IPS-20b (cell line): ENCODE measurements around the gene PLXDC2.

Experiments
- H3K27ac ChIP-seq: one replicate; pipeline ENCODE4 v1.5.1; 2013; ENCODE audit warnings: low read length
- H3K27me3 ChIP-seq: 2 replicates; pipeline ENCODE4 v1.6.1; 2013; ENCODE audit warnings: mild to moderate bottlenecking, low read length, inconsistent platforms; ENCODE audit not compliant: insufficient read depth
- H3K36me3 ChIP-seq: 2 replicates; pipeline ENCODE4 v1.6.1; 2013; ENCODE audit warnings: low read depth, mild to moderate bottlenecking, inconsistent platforms, low read length, moderate library complexity; ENCODE audit not compliant: insufficient read depth
- H3K4me1 ChIP-seq: 2 replicates; pipeline ENCODE4 v1.6.1; 2013; ENCODE audit warnings: mild to moderate bottlenecking, control low read depth, inconsistent platforms, low read length, moderate library complexity; ENCODE audit not compliant: insufficient read depth
- H3K4me3 ChIP-seq: 2 replicates; pipeline ENCODE4 v1.5.1; 2013; ENCODE audit warnings: mild to moderate bottlenecking, low read length, inconsistent platforms
- H3K9ac ChIP-seq: 2 replicates; pipeline ENCODE4 v1.6.1; 2013; ENCODE audit warnings: low read depth, mild to moderate bottlenecking, inconsistent platforms, low read length, moderate library complexity
- H3K9me3 ChIP-seq: 2 replicates; pipeline ENCODE4 v1.6.1; 2013; ENCODE audit warnings: mild to moderate bottlenecking, low read depth, low read length, inconsistent platforms; ENCODE audit not compliant: insufficient read depth

PLXDC2 gene

GRCh38 chr10:19865676-19866075 lies 49.4 kb downstream of the PLXDC2 start:
- Histone ChIP-seq H3K4me1 (no peaks in the 10 kb centered on the region), H3K27ac (no peak overlapping the region), H3K36me3 (peaks cover 9% of the 10 kb centered on the region; the same call in 1 of the 2 replicates), H3K27me3 (no peaks in the 10 kb centered on the region), H3K9ac (no peak overlapping the region), H3K9me3 (no peaks in the 10 kb centered on the region; the same call in 1 of the 2 replicates), H3K4me3 (no peak overlapping the region)

DNA sequence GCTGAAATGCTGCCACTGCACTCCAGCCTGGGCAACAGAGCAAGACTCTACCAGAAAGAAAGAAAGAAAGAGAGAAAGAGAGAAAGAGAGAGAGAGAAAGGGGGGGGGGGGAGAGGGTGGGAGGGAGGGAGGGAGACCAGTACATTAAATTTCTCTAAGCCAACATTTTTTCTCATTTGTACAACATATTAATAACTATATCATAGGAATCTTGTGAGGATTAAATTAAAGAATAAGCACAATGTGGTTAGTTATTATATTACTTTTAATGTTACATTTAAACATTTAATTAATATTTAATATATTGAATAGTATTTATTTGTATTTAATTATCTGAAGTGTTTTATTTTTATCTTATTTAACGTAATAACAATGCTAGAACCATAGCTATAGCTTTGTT lies 53.1 kb downstream of the PLXDC2 start:
- Histone ChIP-seq H3K27ac (no peak overlapping the region), H3K9ac (no peak overlapping the region), H3K27me3 (no peaks in the 10 kb centered on the region), H3K4me1 (no peaks in the 10 kb centered on the region), H3K9me3 (no peaks in the 10 kb centered on the region; the same call in 1 of the 2 replicates), H3K36me3 (peaks cover 9% of the 10 kb centered on the region; the same call in 1 of the 2 replicates), H3K4me3 (no peak overlapping the region)

DNA sequence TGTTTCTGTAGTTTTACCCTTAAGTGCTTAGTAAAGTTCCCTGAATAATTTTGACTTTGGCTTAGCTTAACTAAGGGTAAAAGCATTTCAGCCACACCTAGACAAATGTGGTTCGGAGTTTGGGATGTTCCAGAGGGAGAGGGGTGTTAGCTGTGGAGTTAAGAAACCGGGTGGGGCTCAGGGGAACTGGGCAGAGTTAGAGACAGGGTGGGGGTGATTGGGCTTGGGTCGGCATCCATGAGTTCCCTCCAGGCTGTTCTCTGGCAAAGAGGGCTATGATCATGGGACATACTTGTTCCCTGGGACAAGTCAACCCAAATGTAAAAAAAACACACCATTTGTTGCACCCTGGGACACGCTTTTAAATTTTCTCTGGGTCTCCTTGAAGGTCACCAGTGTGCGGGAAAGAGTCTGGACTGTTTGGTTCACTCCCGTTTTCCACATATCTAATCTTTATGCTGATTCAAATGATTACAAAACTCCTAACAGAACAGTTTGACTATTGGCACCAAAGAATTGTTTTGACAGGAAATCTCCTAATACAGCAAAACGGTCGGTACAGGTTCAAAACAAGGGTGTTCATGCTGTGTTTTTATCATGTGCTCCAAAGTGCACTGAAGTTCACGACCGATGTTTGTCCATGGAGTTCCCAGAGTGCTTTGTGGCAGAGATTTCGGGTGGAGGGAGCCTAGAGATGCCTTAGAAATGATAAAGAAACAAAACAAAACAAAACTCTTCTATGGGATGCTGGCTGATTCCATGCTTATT lies 56.5 kb downstream of the PLXDC2 start:
- Histone ChIP-seq H3K9ac (no peak overlapping the region), H3K27me3 (no peaks in the 10 kb centered on the region), H3K4me1 (no peaks in the 10 kb centered on the region), H3K9me3 (no peaks in the 10 kb centered on the region), H3K36me3 (no peaks in the 10 kb centered on the region), H3K4me3 (no peak overlapping the region), H3K27ac (no peak overlapping the region)

- no peak overlapping the region for H3K4me3 ChIP-seq
- no peaks in the 10 kb centered on the region for H3K27me3 ChIP-seq
- no peaks in the 10 kb centered on the region for H3K9me3 ChIP-seq
- no peak overlapping the region for H3K9ac ChIP-seq
- H3K36me3 ChIP-seq: no peaks in the 10 kb centered on the region
- no peak overlapping the region for H3K27ac ChIP-seq
- no peaks in the 10 kb centered on the region for H3K4me1 ChIP-seq
Observed at GRCh38 chr10:19874190-19874589, 58.0 kb downstream of the PLXDC2 start.

- Histone ChIP-seq H3K9ac (no peak overlapping the region), H3K27me3 (no peaks in the 10 kb centered on the region), H3K27ac (no peak overlapping the region), H3K36me3 (no peaks in the 10 kb centered on the region), H3K9me3 (no peaks in the 10 kb centered on the region), H3K4me1 (no peaks in the 10 kb centered on the region), H3K4me3 (no peak overlapping the region)
Observed at GRCh38 chr10:19874791-19875190, 58.6 kb downstream of the PLXDC2 start.

DNA sequence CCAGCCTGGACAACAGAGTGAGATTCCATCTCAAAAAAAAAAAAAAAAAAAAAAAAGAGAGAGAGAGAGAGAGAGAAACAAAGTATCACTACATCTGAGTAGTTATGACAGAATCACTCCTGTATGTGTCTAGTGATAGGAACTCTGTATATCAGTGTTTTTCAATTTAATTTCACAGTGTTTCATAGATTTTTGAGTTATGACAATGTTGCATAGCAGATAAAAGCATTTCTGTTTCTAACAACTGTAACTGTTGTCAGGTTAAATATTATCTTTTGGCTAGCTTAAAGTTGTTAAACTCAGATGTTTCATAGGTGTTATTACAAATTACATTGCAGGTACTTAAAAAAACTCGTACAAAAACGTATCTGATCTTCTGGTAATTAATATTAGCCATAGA lies 60.3 kb downstream of the PLXDC2 start:
- Histone ChIP-seq H3K9ac (no peak overlapping the region), H3K9me3 (no peaks in the 10 kb centered on the region), H3K27ac (no peak overlapping the region), H3K4me1 (no peaks in the 10 kb centered on the region), H3K27me3 (no peaks in the 10 kb centered on the region), H3K36me3 (no peaks in the 10 kb centered on the region), H3K4me3 (no peak overlapping the region)

- H3K27me3 ChIP-seq: no peaks in the 10 kb centered on the region
- no peaks in the 10 kb centered on the region for H3K4me1 ChIP-seq
- no peaks in the 10 kb centered on the region for H3K36me3 ChIP-seq
- no peak overlapping the region for H3K9ac ChIP-seq
- H3K9me3 ChIP-seq: no peaks in the 10 kb centered on the region
- H3K27ac ChIP-seq: no peak overlapping the region
- no peak overlapping the region for H3K4me3 ChIP-seq
Observed at GRCh38 chr10:19877466-19878255, 61.4 kb downstream of the PLXDC2 start.

DNA sequence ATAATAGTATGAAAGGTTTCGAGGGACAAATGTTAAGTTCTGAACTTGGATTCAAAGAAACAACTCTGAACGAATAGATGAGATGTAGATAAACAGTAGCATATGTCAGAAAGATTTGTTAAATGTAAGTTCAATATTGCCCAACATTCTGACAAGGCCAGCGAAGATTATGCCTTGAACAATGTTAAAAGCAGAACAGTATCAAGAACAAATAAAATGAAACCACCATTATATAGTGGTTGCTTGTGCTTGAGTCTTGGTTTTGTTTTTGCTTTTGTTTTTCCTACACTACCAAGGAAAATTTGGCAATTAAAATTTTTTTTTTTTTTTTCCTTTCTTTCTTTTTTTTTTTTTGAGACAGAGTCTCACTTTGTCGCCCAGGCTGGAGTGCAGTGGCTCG lies 66.4 kb downstream of the PLXDC2 start:
- no peaks in the 10 kb centered on the region for H3K36me3 ChIP-seq
- no peaks in the 10 kb centered on the region for H3K27me3 ChIP-seq
- H3K9ac ChIP-seq: no peak overlapping the region
- no peaks in the 10 kb centered on the region for H3K4me1 ChIP-seq
- H3K4me3 ChIP-seq: no peak overlapping the region
- no peaks in the 10 kb centered on the region for H3K9me3 ChIP-seq
- no peak overlapping the region for H3K27ac ChIP-seq

- Histone ChIP-seq H3K27me3 (no peaks in the 10 kb centered on the region), H3K9ac (no peak overlapping the region)
Observed at GRCh38 chr10:19888061-19888660, 71.9 kb downstream of the PLXDC2 start.

DNA sequence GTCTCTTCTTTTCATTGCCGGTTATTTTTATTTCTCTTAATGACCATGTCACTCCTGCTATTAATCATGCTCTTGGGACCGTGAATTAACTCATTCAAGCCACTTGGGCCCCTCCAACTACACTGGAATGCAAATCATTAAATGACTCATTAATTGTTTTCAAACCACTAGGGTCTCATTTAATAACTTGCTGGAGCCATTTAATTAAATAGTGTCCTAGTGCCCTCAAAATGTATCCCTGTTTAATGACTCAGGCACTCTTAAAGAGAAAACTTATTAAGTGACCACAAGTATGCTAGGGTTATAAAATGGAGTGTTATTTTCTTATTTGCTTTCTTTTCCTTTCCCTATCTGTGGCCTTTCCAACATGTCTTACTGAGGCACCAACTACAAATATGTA lies 73.0 kb downstream of the PLXDC2 start:
- H3K4me1 ChIP-seq: peaks cover 16% of the 10 kb centered on the region
- no peak overlapping the region for H3K9ac ChIP-seq
- no peak overlapping the region for H3K4me3 ChIP-seq
- H3K9me3 ChIP-seq: no peaks in the 10 kb centered on the region
- no peak overlapping the region for H3K27ac ChIP-seq
- H3K36me3 ChIP-seq: no peaks in the 10 kb centered on the region
- no peaks in the 10 kb centered on the region for H3K27me3 ChIP-seq

More at GRCh38 chr10:19888061-19888660, 71.9 kb downstream of the PLXDC2 start:
- Histone ChIP-seq H3K4me3 (no peak overlapping the region), H3K4me1 (peaks cover 16% of the 10 kb centered on the region), H3K27ac (no peak overlapping the region), H3K36me3 (no peaks in the 10 kb centered on the region), H3K9me3 (no peaks in the 10 kb centered on the region)

DNA sequence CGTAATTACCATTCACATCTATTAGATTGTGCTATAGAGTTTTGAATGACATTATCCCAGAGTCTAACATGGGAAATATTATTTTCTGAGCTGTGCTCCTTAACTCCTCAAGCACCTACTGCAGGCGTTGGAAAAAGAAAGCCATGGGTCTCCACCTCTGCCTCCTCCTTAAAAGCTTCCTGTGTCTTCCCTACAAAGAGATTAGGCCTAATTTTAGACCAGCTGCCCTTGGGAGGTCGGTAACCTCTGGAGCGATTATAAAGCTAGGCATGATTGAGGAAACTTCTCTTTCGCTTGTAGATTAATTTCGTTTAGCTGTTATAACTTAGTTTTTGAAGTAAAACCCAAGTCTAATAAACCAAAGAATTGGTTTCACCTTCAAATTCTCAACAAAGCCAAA lies 75.2 kb downstream of the PLXDC2 start:
- Histone ChIP-seq H3K27ac (no peak overlapping the region), H3K4me3 (no peak overlapping the region), H3K36me3 (no peaks in the 10 kb centered on the region), H3K9me3 (no peaks in the 10 kb centered on the region), H3K4me1 (peaks cover 16% of the 10 kb centered on the region), H3K9ac (no peak overlapping the region), H3K27me3 (no peaks in the 10 kb centered on the region)
